GM23338 (cell line): ENCODE data around the gene GHSR. TPM values are rescaled to one million over a fixed set of nuclear protein-coding genes. Genes with fewer than 3 reads are reported as not detected.

Source experiments
- ATAC-seq: fragments of 200-7000 bp; cut with Tn5 transposase; 3 replicates; pipeline ENCODE4 v1.9.1; 2020
- DNase-seq: peaks from one replicate; pipeline ENCODE4 v3.0.0-alpha.2; 2015; ENCODE audit warnings: low spot score
- H2AFZ ChIP-seq: fragments of 200-600 bp; sonication (generic); 2 replicates; pipeline ENCODE4 v1.8.0; 2016; ENCODE audit warnings: antibody characterized with exemption, mild to moderate bottlenecking, moderate library complexity
- H3F3A ChIP-seq: fragments of 200-600 bp; sonication (generic); replicated peaks from 2 replicates; pipeline ENCODE4 v1.8.0; 2017; ENCODE audit warnings: antibody characterized with exemption, mixed run types, low read depth
- H3K27ac ChIP-seq: fragments of 200-600 bp; sonication (generic); 2 replicates; pipeline ENCODE4 v1.6.1; 2016; ENCODE audit warnings: low read depth
- H3K27me3 ChIP-seq: fragments of 200-600 bp; sonication (generic); 2 replicates; pipeline ENCODE4 v1.8.0; 2016; ENCODE audit warnings: mild to moderate bottlenecking, mixed run types, moderate library complexity; ENCODE audit not compliant: insufficient read depth
- H3K36me3 ChIP-seq: fragments of 200-600 bp; sonication (generic); 2 replicates; pipeline ENCODE4 v1.8.0; 2016; ENCODE audit warnings: mild to moderate bottlenecking; ENCODE audit not compliant: insufficient read depth
- H3K4me1 ChIP-seq: fragments of 200-600 bp; sonication (generic); 2 replicates; pipeline ENCODE4 v1.8.0; 2016; ENCODE audit warnings: mild to moderate bottlenecking, moderate library complexity; ENCODE audit not compliant: insufficient read depth
- H3K4me2 ChIP-seq: fragments of 200-600 bp; sonication (generic); 2 replicates; pipeline ENCODE4 v1.7.1; 2017; ENCODE audit warnings: mixed run types
- H3K4me3 ChIP-seq: fragments of 200-600 bp; sonication (generic); 2 replicates; pipeline ENCODE4 v1.6.1; 2016; ENCODE audit warnings: mixed run types
- H3K79me2 ChIP-seq: fragments of 200-600 bp; sonication (generic); replicated peaks from 2 replicates; pipeline ENCODE4 v1.8.0; 2017; ENCODE audit warnings: mild to moderate bottlenecking; ENCODE audit not compliant: insufficient read depth
- H3K9me2 ChIP-seq: fragments of 200-600 bp; sonication (generic); 2 replicates; pipeline ENCODE4 v1.8.0; 2017; ENCODE audit not compliant: insufficient read depth
- H4K20me1 ChIP-seq: fragments of 200-600 bp; sonication (generic); replicated peaks from 2 replicates; pipeline ENCODE4 v1.8.0; 2017; ENCODE audit warnings: mild to moderate bottlenecking; ENCODE audit not compliant: insufficient read depth
- H3K27ac Mint-ChIP-seq: 2 replicates; pipeline ENCODE4 v1.8.0; 2020; ENCODE audit warnings: inconsistent platforms, mild to moderate bottlenecking, moderate library complexity, mixed read lengths
- H3K27me3 Mint-ChIP-seq: 3 replicates; pipeline ENCODE4 v1.8.0; 2022; ENCODE audit warnings: low read depth, mild to moderate bottlenecking, moderate library complexity, mixed read lengths, inconsistent platforms; ENCODE audit not compliant: insufficient read depth, poor library complexity
- H3K36me3 Mint-ChIP-seq: 3 replicates; pipeline ENCODE4 v1.8.0; 2021; ENCODE audit warnings: low read depth, mild to moderate bottlenecking, inconsistent platforms, moderate library complexity, mixed read lengths
- H3K4me1 Mint-ChIP-seq: 3 replicates; pipeline ENCODE4 v1.8.0; 2020; ENCODE audit warnings: mild to moderate bottlenecking, inconsistent platforms, mixed read lengths
- H3K4me3 Mint-ChIP-seq: 3 replicates; pipeline ENCODE4 v1.8.0; 2021; ENCODE audit warnings: moderate library complexity, mild to moderate bottlenecking, inconsistent platforms, mixed read lengths
- H3K9me3 Mint-ChIP-seq: 3 replicates; pipeline ENCODE4 v1.8.0; 2020; ENCODE audit warnings: moderate library complexity, mild to moderate bottlenecking, inconsistent platforms, mixed read lengths
- CREB1 ChIP-seq: fragments of 250-450 bp; sonication (Bioruptor Pico); IDR thresholded peaks from 2 replicates; pipeline ENCODE4 v1.5.0; 2020; ENCODE audit warnings: low read depth, mild to moderate bottlenecking, moderate library complexity
- CTCF ChIP-seq, 2 experiments: fragments of 200-600 bp in 1 of 2; sonication (generic) in 1 of 2; conservative IDR thresholded peaks; 2 replicates each; pipeline versions ENCODE4 v1.5.1 to v1.6.1; 2016 to 2017; ENCODE audit warnings: antibody characterized with exemption in 2 of 2, low read depth in 2 of 2, mild to moderate bottlenecking in 2 of 2, moderate library complexity in 1 of 2
- ETS1 ChIP-seq: IDR thresholded peaks from 2 replicates; pipeline ENCODE4 v1.6.1; 2016; ENCODE audit warnings: antibody characterized with exemption
- EZH2 ChIP-seq: fragments of 200-600 bp; sonication (generic); IDR thresholded peaks from one replicate; pipeline ENCODE4 v1.8.0; 2017; ENCODE audit warnings: antibody characterized with exemption, mild to moderate bottlenecking, low read depth; ENCODE audit not compliant: unreplicated experiment
- EZH2phosphoT487 ChIP-seq: fragments of 200-600 bp; sonication (generic); IDR thresholded peaks from one replicate; pipeline ENCODE4 v1.8.1; 2018; ENCODE audit warnings: antibody characterized with exemption; ENCODE audit not compliant: unreplicated experiment
- STAT1 ChIP-seq: IDR thresholded peaks from one replicate; pipeline ENCODE4 v1.6.1; 2016; ENCODE audit warnings: antibody characterized with exemption; ENCODE audit not compliant: unreplicated experiment
- ZNF462 ChIP-seq: fragments of 250-450 bp; sonication (Bioruptor Pico); IDR thresholded peaks from 2 replicates; pipeline ENCODE4 v1.5.0; 2020; ENCODE audit warnings: mild to moderate bottlenecking, moderate library complexity
- long read RNA-seq: library from polyadenylated mRNA; unstranded; transcript quantifications from one replicate; pipeline ENCODE4 v2.0.0, GENCODE V29; 2020; ENCODE audit not compliant: unreplicated experiment
- polyA plus RNA-seq: library from polyadenylated mRNA; unstranded; fragments of >200 nt; fragmentation: Nextera tagmentation; extraction: Ambion mirVana; gene quantifications from 2 replicates; pipeline ENCODE4 v1.2.1, GENCODE V29; 2016
- total RNA-seq: library from RNA; depleted of rRNA; stranded (reverse); fragments of >200 nt; shearing (Covaris generic); gene quantifications from 2 replicates; pipeline ENCODE4 v1.2.3, GENCODE V29; 2014; rRNA removed

Gene GHSR
- total RNA-seq = not detected in 2 replicates
- polyA plus RNA-seq = not detected in 2 replicates
- long read RNA-seq = 0 reads

GRCh38 chr3:172447611-172448579 is at the start of gene GHSR:
TSS of gene GHSR (minus strand) at chr3:172448456. CDS start at chr3:172448413, 43 bp downstream.
- Histone ChIP-seq H3K4me1 (peaks cover 17% of the 10 kb centered on the region), H3K27me3 (peaks cover 75% of the 10 kb centered on the region), H3K27ac (no peak within 1 kb of the TSS), H3K79me2 (no peaks in the 10 kb centered on the region), H3K36me3 (no peaks in the 10 kb centered on the region), H3K4me3 (peak within 1 kb of the TSS; percentile 55), H2AFZ (peak within 1 kb of the TSS; percentile 58), H3K4me2 (peak within 1 kb of the TSS; percentile 87), H3K9me2 (no peaks in the 10 kb centered on the region), H3F3A (no peaks in the 10 kb centered on the region), H4K20me1 (no peaks in the 10 kb centered on the region)
- Mint-ChIP-seq H3K4me3 (peak within 1 kb of the TSS; percentile 71), H3K27ac (no peak within 1 kb of the TSS), H3K27me3 (peaks cover 46% of the 10 kb centered on the region), H3K9me3 (peaks cover 4% of the 10 kb centered on the region; the same call in 2 of the 3 replicates), H3K4me1 (peaks cover 22% of the 10 kb centered on the region), H3K36me3 (peaks cover 7% of the 10 kb centered on the region; the same call in 1 of the 3 replicates)
- TF ChIP-seq STAT1 = no peak
- TF ChIP-seq CREB1 (CRISPR knock-in tag) = peak; percentile 4; the same call in 1 of the 2 replicates
- TF ChIP-seq EZH2 = peak; percentile 53
- TF ChIP-seq EZH2phosphoT487 = no peak
- TF ChIP-seq ETS1 = no peak
- no peak for TF ChIP-seq CTCF (conservative IDR thresholded peaks at IDR 0.05; ENCODE audit: low read depth in 2 of 2)
- TF ChIP-seq ZNF462 (CRISPR knock-in tag) = no peak
- peak; percentile 54 for ATAC-seq
- DNase-seq = peak; percentile 51
